Endothelial cell of umbilical vein (primary cell): Measurements from ENCODE around the gene PDE4B. TPM values are rescaled to one million over a fixed set of nuclear protein-coding genes. Genes with fewer than 3 reads are reported as not detected.

Experiments
- BruUV-seq: library from RNA; stranded (reverse); fragments of 400-500 nt; replicated peaks from 2 replicates; lab custom pipeline; 2021; lab: Mats Ljungman, UMichigan
- CTCF ChIA-PET: fragments of 300-600, 350-600 bp; sonication (Branson Sonifier 250); formaldehyde crosslinking; loops from one replicate; lab custom pipeline; 2021; ENCODE audit warnings: antibody characterized with exemption, inconsistent platforms; lab: Charles Lee
- POLR2A ChIA-PET: fragments of 300-600, 350-600 bp; sonication (Branson Sonifier 250); formaldehyde crosslinking; loops from one replicate; lab custom pipeline; 2021; ENCODE audit warnings: antibody characterized with exemption, inconsistent platforms; lab: Charles Lee
- DNase-seq: peaks from one replicate; pipeline ENCODE4 v3.0.0-alpha.2; 2011; ENCODE audit warnings: low read depth, low spot score
- FAIRE-seq: peaks from 2 replicates; lab custom pipeline; 2011; peaks lifted over from hg19 to GRCh38; lab: Jason Lieb, UNC
- H2AFZ ChIP-seq: 2 replicates; pipeline ENCODE4 v1.6.0; 2012; ENCODE audit warnings: low read depth, low read length, control low read depth, inconsistent platforms
- H3K27ac ChIP-seq: 2 replicates; pipeline ENCODE4 v1.5.1; 2011; ENCODE audit warnings: low read depth, mild to moderate bottlenecking, control low read depth, low read length, moderate library complexity; ENCODE audit not compliant: insufficient read depth
- H3K27me3 ChIP-seq, 2 experiments: 2 replicates each; pipeline versions ENCODE4 v1.6.0 to v1.6.1; 2011; ENCODE audit warnings: low read length in 2 of 2, mixed read lengths in 1 of 2; ENCODE audit not compliant: control insufficient read depth in 2 of 2, insufficient read depth in 2 of 2
- H3K36me3 ChIP-seq, 2 experiments: 2 replicates in 1 of 2; 3 replicates in 1 of 2; pipeline ENCODE4 v1.5.1; 2011; ENCODE audit warnings: low read length in 2 of 2, mild to moderate bottlenecking in 1 of 2, moderate library complexity in 1 of 2; ENCODE audit not compliant: control insufficient read depth in 2 of 2, insufficient read depth in 2 of 2; ENCODE audit errors: extremely low read depth in 1 of 2
- H3K4me1 ChIP-seq: 3 replicates; pipeline ENCODE4 v1.5.1; 2011; ENCODE audit warnings: mild to moderate bottlenecking, low read length; ENCODE audit not compliant: control insufficient read depth, insufficient read depth; ENCODE audit errors: extremely low read depth
- H3K4me2 ChIP-seq: 2 replicates; pipeline ENCODE4 v1.6.1; 2011; ENCODE audit warnings: low read length, control low read depth, mixed read lengths; ENCODE audit not compliant: insufficient read depth
- H3K4me3 ChIP-seq, 3 experiments: fragments of 200-600 bp in 1 of 3; sonication (generic), shearing (Covaris generic) in 1 of 3; replicated peaks in 1 of 3; 2 replicates each; pipeline ENCODE4 v1.5.1; 2011 to 2016; ENCODE audit warnings: control low read depth in 3 of 3, low read length in 3 of 3, mild to moderate bottlenecking in 2 of 3, inconsistent platforms in 1 of 3, low read depth in 1 of 3, moderate library complexity in 1 of 3; ENCODE audit not compliant: insufficient read depth in 1 of 3
- H3K79me2 ChIP-seq: 2 replicates; pipeline ENCODE4 v1.6.0; 2012; ENCODE audit warnings: low read length, inconsistent platforms; ENCODE audit not compliant: control insufficient read depth, insufficient read depth
- H3K9ac ChIP-seq: replicated peaks from 2 replicates; pipeline ENCODE3; 2011; ENCODE audit warnings: low read length, control low read depth; ENCODE audit not compliant: insufficient read depth; ENCODE audit errors: extremely low read depth
- H3K9me1 ChIP-seq: replicated peaks from 3 replicates; pipeline ENCODE4 v1.6.0; 2011; ENCODE audit warnings: mild to moderate bottlenecking, low read length; ENCODE audit not compliant: control insufficient read depth, insufficient read depth; ENCODE audit errors: extremely low read depth
- H3K9me3 ChIP-seq: replicated peaks from 2 replicates; pipeline ENCODE4 v1.5.1; 2012; ENCODE audit warnings: low read length, inconsistent platforms; ENCODE audit not compliant: control insufficient read depth, insufficient read depth
- H4K20me1 ChIP-seq: replicated peaks from 2 replicates; pipeline ENCODE3; 2011; ENCODE audit warnings: mild to moderate bottlenecking, low read length; ENCODE audit not compliant: control insufficient read depth, insufficient read depth; ENCODE audit errors: extremely low read depth
- EZH2 ChIP-seq: IDR thresholded peaks from 2 replicates; pipeline ENCODE4 v1.6.1; 2012; ENCODE audit warnings: borderline replicate concordance, low read depth, mild to moderate bottlenecking, moderate library complexity, low read length, inconsistent platforms; ENCODE audit not compliant: severe bottlenecking
- FOS ChIP-seq: IDR thresholded peaks from 2 replicates; pipeline ENCODE4 v1.6.1; 2011; ENCODE audit warnings: mild to moderate bottlenecking, low read length, moderate library complexity, borderline replicate concordance; ENCODE audit not compliant: insufficient read depth
- GATA2 ChIP-seq: IDR thresholded peaks from 2 replicates; pipeline ENCODE4 v1.7.0; 2011; ENCODE audit warnings: low read depth, mild to moderate bottlenecking, moderate library complexity, mixed read lengths, low read length; ENCODE audit not compliant: insufficient read length, insufficient read depth
- JUN ChIP-seq: IDR thresholded peaks from 2 replicates; pipeline ENCODE4 v1.6.1; 2011; ENCODE audit warnings: borderline replicate concordance, low read depth; ENCODE audit not compliant: insufficient read length, insufficient read depth
- MYC ChIP-seq: IDR thresholded peaks from one replicate; pipeline ENCODE4 v1.6.1; 2011; ENCODE audit warnings: mild to moderate bottlenecking, low read depth, low read length
- POLR2A ChIP-seq: IDR thresholded peaks from 2 replicates; pipeline ENCODE4 v1.6.1; 2012; ENCODE audit warnings: low read depth, mild to moderate bottlenecking, control low read depth, low read length
- POLR2AphosphoS5 ChIP-seq: IDR thresholded peaks from 2 replicates; pipeline ENCODE4 v1.6.1; 2012; ENCODE audit warnings: low read depth, mild to moderate bottlenecking, control low read depth, low read length, moderate library complexity; ENCODE audit not compliant: insufficient read depth
- dilution Hi-C: fragments of 300-500 bp; cut with MboI; formaldehyde crosslinking; loops from one replicate; pipeline ENCODE4 v1.15.0; 2019; ENCODE audit warnings: low sequenced_read_pairs; ENCODE audit not compliant: extremely low pct_ligation_motif_present
- intact Hi-C: fragments of 100-400 bp; cut with micrococcal nuclease; formaldehyde crosslinking; loops from one replicate; pipeline ENCODE4 v1.10.0; 2022
- polyA plus RNA-seq, 4 experiments: library from polyadenylated mRNA; depleted of rRNA in 3 of 4; stranded (reverse) in 3 of 4; unstranded in 1 of 4; fragments of >200 nt; gene quantifications; 2 replicates each; pipeline versions ENCODE4 v1.2.1 to v1.2.3, GENCODE V29; 2011 to 2012; ENCODE audit warnings: missing spikeins in 1 of 4
- total RNA-seq: library from RNA; stranded (reverse); gene quantifications from 2 replicates; pipeline ENCODE4 v1.2.3, GENCODE V29; 2021
- TF ChIP-seq, protein P1 (sequence below): IDR thresholded peaks from 2 replicates; pipeline ENCODE4 v1.6.1; 2011; ENCODE audit not compliant: insufficient read depth, insufficient read length
- TF ChIP-seq, protein P2 (sequence below), 2 donors: IDR thresholded peaks; 1 replicate in 1 of 2; 2 replicates in 1 of 2; pipeline ENCODE4 v1.5.1; 2011; ENCODE audit warnings: low read length in 2 of 2, mild to moderate bottlenecking in 2 of 2, moderate library complexity in 2 of 2, control low read depth in 1 of 2, inconsistent platforms in 1 of 2, low read depth in 1 of 2; ENCODE audit not compliant: insufficient read depth in 1 of 2; ENCODE audit errors: extremely low read depth in 1 of 2

The PDE4B gene
- total and polyA plus RNA-seq, 2 donors (not counting 3 experiments of a cell fraction or from before 2014, with no cell fraction given) = 63.5 to 69.8 TPM

DNA sequence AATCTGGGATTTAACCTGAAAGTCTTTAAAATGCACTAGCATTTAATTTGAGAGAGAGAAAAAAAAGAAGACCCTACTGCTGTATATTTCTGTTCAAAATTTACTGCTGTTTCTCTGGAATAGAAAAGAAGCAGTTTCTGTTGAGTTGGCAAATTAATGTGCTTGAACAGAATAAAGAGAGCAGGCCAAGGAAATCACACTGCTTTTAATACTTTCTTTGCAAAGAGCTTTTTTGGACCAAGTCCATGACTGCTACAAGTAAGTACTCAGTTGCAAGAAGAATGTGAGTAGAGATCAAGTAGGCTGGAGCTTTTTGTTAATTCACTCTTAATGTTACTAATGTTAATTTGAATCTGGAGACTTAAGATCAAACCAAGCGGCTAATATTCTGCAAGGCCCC, 405.1 kb downstream of the PDE4B start:
- CTCF ChIA-PET = interaction anchor here (1.1 kb wide), 2 partner anchors 13 to 45 kb away, joined by 3 read pairs; no protein-coding TSS in a partner anchor

More for the DNA sequence above, 405.1 kb downstream of the PDE4B start:
- no peaks in the 10 kb centered on the region for H3K36me3 ChIP-seq
- TF ChIP-seq GATA2 (no peak), MYC (no peak), FOS (no peak), JUN (no peak), POLR2A (no peak), POLR2AphosphoS5 (no peak), EZH2 (no peak)
- TF ChIP-seq, protein P1, sequence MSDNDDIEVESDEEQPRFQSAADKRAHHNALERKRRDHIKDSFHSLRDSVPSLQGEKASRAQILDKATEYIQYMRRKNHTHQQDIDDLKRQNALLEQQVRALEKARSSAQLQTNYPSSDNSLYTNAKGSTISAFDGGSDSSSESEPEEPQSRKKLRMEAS = no peak
- TF ChIP-seq, protein P2, sequence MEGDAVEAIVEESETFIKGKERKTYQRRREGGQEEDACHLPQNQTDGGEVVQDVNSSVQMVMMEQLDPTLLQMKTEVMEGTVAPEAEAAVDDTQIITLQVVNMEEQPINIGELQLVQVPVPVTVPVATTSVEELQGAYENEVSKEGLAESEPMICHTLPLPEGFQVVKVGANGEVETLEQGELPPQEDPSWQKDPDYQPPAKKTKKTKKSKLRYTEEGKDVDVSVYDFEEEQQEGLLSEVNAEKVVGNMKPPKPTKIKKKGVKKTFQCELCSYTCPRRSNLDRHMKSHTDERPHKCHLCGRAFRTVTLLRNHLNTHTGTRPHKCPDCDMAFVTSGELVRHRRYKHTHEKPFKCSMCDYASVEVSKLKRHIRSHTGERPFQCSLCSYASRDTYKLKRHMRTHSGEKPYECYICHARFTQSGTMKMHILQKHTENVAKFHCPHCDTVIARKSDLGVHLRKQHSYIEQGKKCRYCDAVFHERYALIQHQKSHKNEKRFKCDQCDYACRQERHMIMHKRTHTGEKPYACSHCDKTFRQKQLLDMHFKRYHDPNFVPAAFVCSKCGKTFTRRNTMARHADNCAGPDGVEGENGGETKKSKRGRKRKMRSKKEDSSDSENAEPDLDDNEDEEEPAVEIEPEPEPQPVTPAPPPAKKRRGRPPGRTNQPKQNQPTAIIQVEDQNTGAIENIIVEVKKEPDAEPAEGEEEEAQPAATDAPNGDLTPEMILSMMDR (IDR thresholded peaks at IDR 0.05; ENCODE audit: extremely low read depth in 1 of 2, insufficient read depth in 1 of 2, low read depth in 1 of 2, low read length in 2 of 2) = no peak
- H3K27me3 ChIP-seq = peaks cover 0 to 7% of the 10 kb centered on the region in 2 experiments
- no peaks in the 10 kb centered on the region for H3K9me1 ChIP-seq
- H3K4me1 ChIP-seq = no peaks in the 10 kb centered on the region
- H3K9me3 ChIP-seq = no peaks in the 10 kb centered on the region
- intact Hi-C loops = no loop called here
- H3K4me2 ChIP-seq = no peak overlapping the region
- no peaks in the 10 kb centered on the region for H3K79me2 ChIP-seq
- FAIRE-seq (no peak), DNase-seq (no peak)
- no peak overlapping the region for H2AFZ ChIP-seq
- BruUV-seq = no TSS peak
- H3K4me3 ChIP-seq = no peak overlapping the region
- no peak overlapping the region for H3K27ac ChIP-seq
- no peak overlapping the region for H3K9ac ChIP-seq
- POLR2A ChIA-PET = no interaction called here
- dilution Hi-C loops = no loop called here
- no peaks in the 10 kb centered on the region for H4K20me1 ChIP-seq
